Measurements from ENCODE around the gene SPATC1L.

Gene SPATC1L

GRCh38 chr21:46131588-46131837 is 52.7 kb downstream of the SPATC1L start:
- Histone ChIP-seq H2AK5ac (ENCODE audit: low read length) (no peak overlapping the region), H2BK120ac (ENCODE audit: low read depth, low read length) (no peak overlapping the region), H3K4ac (ENCODE audit: low read depth, low read length) (no peak overlapping the region), H3K56ac (ENCODE audit: low read length) (no peak overlapping the region), H3K4me2 (ENCODE audit: low read length) (no peak overlapping the region), H3K27ac (ENCODE audit: low read depth, low read length) (no peak overlapping the region), H4K5ac (ENCODE audit: low read length) (no peak overlapping the region), H2BK15ac (replicated peaks; ENCODE audit: low read depth) (no peak overlapping the region), H3K4me3 (ENCODE audit: low read length) (no peak overlapping the region), H3K79me1 (ENCODE audit: low read length) (no peaks in the 10 kb centered on the region), H3K36me3 (ENCODE audit: control insufficient read depth, insufficient read depth, low read length) (no peaks in the 10 kb centered on the region), H3K18ac (ENCODE audit: low read length) (no peak overlapping the region), H3K4me1 (ENCODE audit: control insufficient read depth, low read depth, low read length) (no peaks in the 10 kb centered on the region), H3K23ac (ENCODE audit: low read length) (no peak overlapping the region), H3K79me2 (ENCODE audit: control insufficient read depth, insufficient read depth, low read length) (no peaks in the 10 kb centered on the region), H2BK5ac (ENCODE audit: low read length) (no peak overlapping the region), H4K8ac (ENCODE audit: low read depth, low read length) (no peak overlapping the region), H3K27me3 (ENCODE audit: insufficient read depth, low read length, poor library complexity) (no peaks in the 10 kb centered on the region), H3K9ac (ENCODE audit: low read length) (no peak overlapping the region)
- WGBS (ENCODE audit: extremely low coverage, insufficient coverage, low lambda C conversion rate): no CpG with 5 or more reads among the region's 4 CpGs
- DNase-seq: no peak

GRCh38 chr21:46130831-46131587 is 53.2 kb downstream of the SPATC1L start:
- Histone ChIP-seq H3K56ac (ENCODE audit: low read length) (no peak overlapping the region), H2BK15ac (replicated peaks; ENCODE audit: low read depth) (no peak overlapping the region), H3K4me3 (ENCODE audit: low read length) (no peak overlapping the region), H3K9ac (ENCODE audit: low read length) (no peak overlapping the region), H3K23ac (ENCODE audit: low read length) (no peak overlapping the region), H3K79me1 (ENCODE audit: low read length) (no peaks in the 10 kb centered on the region), H3K4me2 (ENCODE audit: low read length) (no peak overlapping the region), H3K36me3 (ENCODE audit: control insufficient read depth, insufficient read depth, low read length) (no peaks in the 10 kb centered on the region), H2BK120ac (ENCODE audit: low read depth, low read length) (no peak overlapping the region), H4K8ac (ENCODE audit: low read depth, low read length) (no peak overlapping the region), H3K4me1 (ENCODE audit: control insufficient read depth, low read depth, low read length) (no peaks in the 10 kb centered on the region), H2AK5ac (ENCODE audit: low read length) (no peak overlapping the region), H3K4ac (ENCODE audit: low read depth, low read length) (no peak overlapping the region), H3K18ac (ENCODE audit: low read length) (no peak overlapping the region), H2BK5ac (ENCODE audit: low read length) (no peak overlapping the region), H3K79me2 (ENCODE audit: control insufficient read depth, insufficient read depth, low read length) (no peaks in the 10 kb centered on the region), H4K5ac (ENCODE audit: low read length) (no peak overlapping the region), H3K27ac (ENCODE audit: low read depth, low read length) (no peak overlapping the region), H3K27me3 (ENCODE audit: insufficient read depth, low read length, poor library complexity) (no peaks in the 10 kb centered on the region)
- DNase-seq: no peak
- WGBS (ENCODE audit: extremely low coverage, insufficient coverage, low lambda C conversion rate): no CpG with 5 or more reads among the region's 22 CpGs

GRCh38 chr21:46129846-46130651 is 54.2 kb downstream of the SPATC1L start:
- Histone ChIP-seq H3K23ac (ENCODE audit: low read length) (no peak overlapping the region), H2BK5ac (ENCODE audit: low read length) (no peak overlapping the region), H3K27ac (ENCODE audit: low read depth, low read length) (no peak overlapping the region), H4K8ac (ENCODE audit: low read depth, low read length) (no peak overlapping the region), H3K79me1 (ENCODE audit: low read length) (no peaks in the 10 kb centered on the region), H3K56ac (ENCODE audit: low read length) (no peak overlapping the region), H3K4me1 (ENCODE audit: control insufficient read depth, low read depth, low read length) (no peaks in the 10 kb centered on the region), H2AK5ac (ENCODE audit: low read length) (no peak overlapping the region), H3K4me2 (ENCODE audit: low read length) (no peak overlapping the region), H3K18ac (ENCODE audit: low read length) (no peak overlapping the region), H3K9ac (ENCODE audit: low read length) (no peak overlapping the region), H3K4ac (ENCODE audit: low read depth, low read length) (no peak overlapping the region), H2BK15ac (replicated peaks; ENCODE audit: low read depth) (no peak overlapping the region), H3K27me3 (ENCODE audit: insufficient read depth, low read length, poor library complexity) (no peaks in the 10 kb centered on the region), H4K5ac (ENCODE audit: low read length) (no peak overlapping the region), H3K4me3 (ENCODE audit: low read length) (no peak overlapping the region), H3K36me3 (ENCODE audit: control insufficient read depth, insufficient read depth, low read length) (no peaks in the 10 kb centered on the region), H2BK120ac (ENCODE audit: low read depth, low read length) (no peak overlapping the region), H3K79me2 (ENCODE audit: control insufficient read depth, insufficient read depth, low read length) (no peaks in the 10 kb centered on the region)
- no CpG with 5 or more reads among the region's 27 CpGs for WGBS (ENCODE audit: extremely low coverage, insufficient coverage, low lambda C conversion rate)
- no peak for DNase-seq

GRCh38 chr21:46128933-46129571 is 55.2 kb downstream of the SPATC1L start:
- H3K23ac ChIP-seq (ENCODE audit: low read length): no peak overlapping the region
- H2BK15ac ChIP-seq (replicated peaks; ENCODE audit: low read depth): no peak overlapping the region
- H3K18ac ChIP-seq (ENCODE audit: low read length): no peak overlapping the region
- H2BK5ac ChIP-seq (ENCODE audit: low read length): no peak overlapping the region
- H3K36me3 ChIP-seq (ENCODE audit: control insufficient read depth, insufficient read depth, low read length): peaks cover 4% of the 10 kb centered on the region
- no peak overlapping the region for H2BK120ac ChIP-seq (ENCODE audit: low read depth, low read length)
- no peak overlapping the region for H3K4ac ChIP-seq (ENCODE audit: low read depth, low read length)
- no peak overlapping the region for H3K27ac ChIP-seq (ENCODE audit: low read depth, low read length)
- no peak overlapping the region for H3K4me3 ChIP-seq (ENCODE audit: low read length)
- no peaks in the 10 kb centered on the region for H3K27me3 ChIP-seq (ENCODE audit: insufficient read depth, low read length, poor library complexity)
- no peaks in the 10 kb centered on the region for H3K4me1 ChIP-seq (ENCODE audit: control insufficient read depth, low read depth, low read length)
- H3K79me1 ChIP-seq (ENCODE audit: low read length): no peaks in the 10 kb centered on the region
- H2AK5ac ChIP-seq (ENCODE audit: low read length): no peak overlapping the region
- H4K8ac ChIP-seq (ENCODE audit: low read depth, low read length): no peak overlapping the region
- no peak overlapping the region for H4K5ac ChIP-seq (ENCODE audit: low read length)
- no peak overlapping the region for H3K4me2 ChIP-seq (ENCODE audit: low read length)
- no peak for DNase-seq
- H3K56ac ChIP-seq (ENCODE audit: low read length): no peak overlapping the region
- H3K9ac ChIP-seq (ENCODE audit: low read length): no peak overlapping the region
- H3K79me2 ChIP-seq (ENCODE audit: control insufficient read depth, insufficient read depth, low read length): no peaks in the 10 kb centered on the region
- no CpG with 5 or more reads among the region's 45 CpGs for WGBS (ENCODE audit: extremely low coverage, insufficient coverage, low lambda C conversion rate)

GRCh38 chr21:46128106-46128932 is 55.9 kb downstream of the SPATC1L start:
- Histone ChIP-seq H3K36me3 (ENCODE audit: control insufficient read depth, insufficient read depth, low read length) (peaks cover 4% of the 10 kb centered on the region), H3K4me2 (ENCODE audit: low read length) (no peak overlapping the region), H3K4me1 (ENCODE audit: control insufficient read depth, low read depth, low read length) (no peaks in the 10 kb centered on the region), H2BK15ac (replicated peaks; ENCODE audit: low read depth) (no peak overlapping the region), H3K23ac (ENCODE audit: low read length) (no peak overlapping the region), H3K79me1 (ENCODE audit: low read length) (no peaks in the 10 kb centered on the region), H4K8ac (ENCODE audit: low read depth, low read length) (no peak overlapping the region), H3K56ac (ENCODE audit: low read length) (no peak overlapping the region), H3K4me3 (ENCODE audit: low read length) (no peak overlapping the region), H3K27me3 (ENCODE audit: insufficient read depth, low read length, poor library complexity) (no peaks in the 10 kb centered on the region), H3K18ac (ENCODE audit: low read length) (no peak overlapping the region), H2BK5ac (ENCODE audit: low read length) (no peak overlapping the region), H3K9ac (ENCODE audit: low read length) (no peak overlapping the region), H2AK5ac (ENCODE audit: low read length) (no peak overlapping the region), H3K4ac (ENCODE audit: low read depth, low read length) (no peak overlapping the region), H3K27ac (ENCODE audit: low read depth, low read length) (no peak overlapping the region), H4K5ac (ENCODE audit: low read length) (no peak overlapping the region), H2BK120ac (ENCODE audit: low read depth, low read length) (no peak overlapping the region), H3K79me2 (ENCODE audit: control insufficient read depth, insufficient read depth, low read length) (no peaks in the 10 kb centered on the region)
- DNase-seq: no peak
- WGBS (ENCODE audit: extremely low coverage, insufficient coverage, low lambda C conversion rate): no CpG with 5 or more reads among the region's 23 CpGs

Data from mesendoderm (in vitro differentiated cells).